Measurements from ENCODE around the gene NCBP3.

DNA sequence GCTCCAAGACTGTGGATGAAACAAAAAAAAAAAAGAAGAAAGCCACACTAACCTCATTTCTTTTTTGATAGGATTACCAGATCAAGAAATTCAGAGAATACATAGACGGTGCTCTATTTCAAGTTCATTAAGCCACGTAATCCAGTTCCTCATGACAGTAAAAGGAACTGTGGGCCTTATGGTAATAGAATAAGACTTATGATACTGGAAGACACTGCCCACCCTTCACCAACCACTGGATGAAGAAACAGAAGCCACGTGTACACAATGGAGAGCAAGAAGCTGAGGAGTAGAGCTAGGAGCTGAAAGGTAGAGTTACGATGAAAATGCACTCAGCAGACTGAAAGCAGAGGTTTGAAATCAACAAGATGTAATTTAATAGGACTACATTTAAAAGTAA is 11.2 kb downstream of the NCBP3 start:
- TF ChIP-seq POLR2AphosphoS5 (IDR thresholded peaks at IDR 0.05) (no peak), POLR2A (IDR thresholded peaks at IDR 0.05; ENCODE audit: low read depth) (no peak), EP300 (IDR thresholded peaks at IDR 0.05) (no peak)
- TF ChIP-seq, protein P1, sequence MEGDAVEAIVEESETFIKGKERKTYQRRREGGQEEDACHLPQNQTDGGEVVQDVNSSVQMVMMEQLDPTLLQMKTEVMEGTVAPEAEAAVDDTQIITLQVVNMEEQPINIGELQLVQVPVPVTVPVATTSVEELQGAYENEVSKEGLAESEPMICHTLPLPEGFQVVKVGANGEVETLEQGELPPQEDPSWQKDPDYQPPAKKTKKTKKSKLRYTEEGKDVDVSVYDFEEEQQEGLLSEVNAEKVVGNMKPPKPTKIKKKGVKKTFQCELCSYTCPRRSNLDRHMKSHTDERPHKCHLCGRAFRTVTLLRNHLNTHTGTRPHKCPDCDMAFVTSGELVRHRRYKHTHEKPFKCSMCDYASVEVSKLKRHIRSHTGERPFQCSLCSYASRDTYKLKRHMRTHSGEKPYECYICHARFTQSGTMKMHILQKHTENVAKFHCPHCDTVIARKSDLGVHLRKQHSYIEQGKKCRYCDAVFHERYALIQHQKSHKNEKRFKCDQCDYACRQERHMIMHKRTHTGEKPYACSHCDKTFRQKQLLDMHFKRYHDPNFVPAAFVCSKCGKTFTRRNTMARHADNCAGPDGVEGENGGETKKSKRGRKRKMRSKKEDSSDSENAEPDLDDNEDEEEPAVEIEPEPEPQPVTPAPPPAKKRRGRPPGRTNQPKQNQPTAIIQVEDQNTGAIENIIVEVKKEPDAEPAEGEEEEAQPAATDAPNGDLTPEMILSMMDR (IDR thresholded peaks at IDR 0.05): no peak
